Gastrocnemius medialis (tissue), 4 donors: ENCODE results near the gene SEC23B. TPM values are rescaled to one million over a fixed set of nuclear protein-coding genes. Genes with fewer than 3 reads are reported as not detected.

Experiments
- ATAC-seq, 2 donors: fragments of 150-250 bp; one replicate each; pipeline ENCODE4 v1.9.1; 2016
- DNase-seq, 2 donors: peaks; one replicate each; pipeline ENCODE4 v3.0.0-alpha.2; 2019
- H3K27ac ChIP-seq, 4 donors: fragments of 200-600 bp; sonication (generic); 1 replicate in 1 of 4; 2 replicates in 3 of 4; pipeline ENCODE4 v1.5.1; 2016 to 2018; ENCODE audit warnings: mild to moderate bottlenecking in 2 of 4, moderate library complexity in 1 of 4
- H3K27me3 ChIP-seq, 3 donors: fragments of 200-600 bp; sonication (generic) in 2 of 3; 1 replicate in 1 of 3; 2 replicates in 2 of 3; pipeline versions ENCODE4 v1.5.1 to v1.6.0; 2016 to 2019; ENCODE audit warnings: mild to moderate bottlenecking in 1 of 3, moderate library complexity in 1 of 3
- H3K36me3 ChIP-seq, 2 donors: fragments of 200-600 bp; sonication (generic) in 1 of 2; one replicate each; pipeline ENCODE4 v1.5.1; 2017 to 2018
- H3K4me1 ChIP-seq, 2 donors: fragments of 200-600 bp; sonication (generic) in 1 of 2; one replicate each; pipeline ENCODE4 v1.5.1; 2016 to 2017; ENCODE audit warnings: mild to moderate bottlenecking in 2 of 2
- H3K4me3 ChIP-seq, 4 donors: fragments of 200-600 bp; sonication (generic) in 3 of 4; 1 replicate in 1 of 4; 2 replicates in 3 of 4; pipeline ENCODE4 v1.5.1; 2016 to 2019; ENCODE audit warnings: mild to moderate bottlenecking in 2 of 4
- H3K9me3 ChIP-seq, 3 donors: fragments of 200-600 bp; sonication (generic) in 2 of 3; 1 replicate in 1 of 3; 2 replicates in 2 of 3; pipeline ENCODE4 v1.5.1; 2016 to 2019
- POLR2A ChIP-seq, 2 donors: fragments of 450-650 bp; IDR thresholded peaks; one replicate each; pipeline ENCODE4 v1.6.1; 2017; ENCODE audit warnings: antibody characterized with exemption in 2 of 2, mild to moderate bottlenecking in 2 of 2, moderate library complexity in 2 of 2
- in situ Hi-C, 4 donors: fragments of 200-750 bp; cut with MboI; loops; one replicate each; pipeline versions ENCODE4 v1.15.0 to v1.8.0; 2017; ENCODE audit warnings: low sequenced_read_pairs in 4 of 4
- intact Hi-C: fragments of 100-400 bp; cut with DNase I; formaldehyde crosslinking; loops from one replicate; pipeline ENCODE4 v1.15.1; 2023; ENCODE audit warnings: low total_unique reads
- total RNA-seq, 4 donors: library from RNA; depleted of rRNA; stranded (reverse); fragments of >200 nt; gene quantifications; one replicate each; pipeline versions ENCODE4 v1.1.0 to v1.2.3, GENCODE V29; 2016
- TF ChIP-seq, protein P1 (sequence below), 5 experiments: fragments of 450-650 bp in 3 of 5; fragments of 200-600 bp in 2 of 5; sonication (generic) in 2 of 5; IDR thresholded peaks in 4 of 5; conservative IDR thresholded peaks in 1 of 5; 1 replicate in 4 of 5; 2 replicates in 1 of 5; pipeline ENCODE4 v1.5.1; 2016 to 2019; ENCODE audit warnings: antibody characterized with exemption in 5 of 5, mild to moderate bottlenecking in 3 of 5, moderate library complexity in 3 of 5

The SEC23B gene
- total RNA-seq, 4 donors from 2014 or later = 7.2 to 10.7 (median 8.1) TPM

- H3K27ac ChIP-seq = peak overlapping the region in 1 of 4 donors; percentile 56
- intact Hi-C loops = loop anchor here (10.0 kb wide), 1 partner anchor 290 kb away; no protein-coding TSS in a partner anchor
- ATAC-seq = no peak
Measured at GRCh38 chr20:18504479-18505060, 3.2 kb upstream of the SEC23B start.

DNA sequence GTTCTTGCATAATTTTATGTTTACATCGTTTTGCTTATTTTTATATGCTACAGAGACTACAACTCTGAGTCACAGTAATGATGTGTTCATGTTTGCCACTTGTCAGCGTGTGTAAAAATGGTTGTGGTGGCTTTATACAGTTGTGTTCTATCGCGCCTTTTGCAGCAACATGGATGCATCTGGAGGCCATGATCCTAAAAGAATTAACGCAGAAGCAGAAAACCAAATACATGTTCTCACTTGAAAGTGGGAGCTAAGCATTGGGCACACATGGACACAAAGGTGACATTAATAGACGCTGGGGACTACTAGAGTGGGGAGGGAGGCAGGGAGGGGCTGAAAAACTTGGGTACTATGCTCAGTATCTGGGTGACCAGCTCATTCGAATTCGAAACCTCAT lies 996 bp upstream of the SEC23B start:
- no peak for DNase-seq
- no peaks in the 10 kb centered on the region for H3K27me3 ChIP-seq
- peaks cover 8 to 10% of the 10 kb centered on the region in 2 donors for H3K4me1 ChIP-seq
- no peak for ATAC-seq
- in situ Hi-C loops = loop anchor here in 1 of 4 donors (25.0 kb wide), 1 partner anchor 544 kb away; the partner anchor contains the start of genes MGME1 and SNX5
- TF ChIP-seq, protein P1, sequence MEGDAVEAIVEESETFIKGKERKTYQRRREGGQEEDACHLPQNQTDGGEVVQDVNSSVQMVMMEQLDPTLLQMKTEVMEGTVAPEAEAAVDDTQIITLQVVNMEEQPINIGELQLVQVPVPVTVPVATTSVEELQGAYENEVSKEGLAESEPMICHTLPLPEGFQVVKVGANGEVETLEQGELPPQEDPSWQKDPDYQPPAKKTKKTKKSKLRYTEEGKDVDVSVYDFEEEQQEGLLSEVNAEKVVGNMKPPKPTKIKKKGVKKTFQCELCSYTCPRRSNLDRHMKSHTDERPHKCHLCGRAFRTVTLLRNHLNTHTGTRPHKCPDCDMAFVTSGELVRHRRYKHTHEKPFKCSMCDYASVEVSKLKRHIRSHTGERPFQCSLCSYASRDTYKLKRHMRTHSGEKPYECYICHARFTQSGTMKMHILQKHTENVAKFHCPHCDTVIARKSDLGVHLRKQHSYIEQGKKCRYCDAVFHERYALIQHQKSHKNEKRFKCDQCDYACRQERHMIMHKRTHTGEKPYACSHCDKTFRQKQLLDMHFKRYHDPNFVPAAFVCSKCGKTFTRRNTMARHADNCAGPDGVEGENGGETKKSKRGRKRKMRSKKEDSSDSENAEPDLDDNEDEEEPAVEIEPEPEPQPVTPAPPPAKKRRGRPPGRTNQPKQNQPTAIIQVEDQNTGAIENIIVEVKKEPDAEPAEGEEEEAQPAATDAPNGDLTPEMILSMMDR (IDR thresholded peaks at IDR 0.05 in 4 of 5, conservative IDR thresholded peaks at IDR 0.05 in 1 of 5) = no peak
- TF ChIP-seq POLR2A (IDR thresholded peaks at IDR 0.05) = no peak
- intact Hi-C loops = loop anchor here (1.0 to 10.0 kb wide), 7 partner anchors 9 to 538 kb away; partner anchors contain the start of genes DTD1, DZANK1, MGME1 and POLR3F
- H3K4me3 ChIP-seq = peak overlapping the region; percentile 76 to 95 (median 86)
- peaks cover 0 to 20% of the 10 kb centered on the region in 2 donors for H3K36me3 ChIP-seq
- no peaks in the 10 kb centered on the region for H3K9me3 ChIP-seq
- peak overlapping the region; percentile 94 to 99 (median 96) for H3K27ac ChIP-seq

More at GRCh38 chr20:18504479-18505060, 3.2 kb upstream of the SEC23B start:
- TF ChIP-seq, protein P1 (IDR thresholded peaks at IDR 0.05 in 4 of 5, conservative IDR thresholded peaks at IDR 0.05 in 1 of 5) = no peak
- TF ChIP-seq POLR2A (IDR thresholded peaks at IDR 0.05) = no peak
- Histone ChIP-seq H3K4me3 (peak overlapping the region in 1 of 4 donors; percentile 15), H3K4me1 (peaks cover 8 to 10% of the 10 kb centered on the region in 2 donors), H3K9me3 (no peaks in the 10 kb centered on the region), H3K36me3 (peaks cover 0 to 2% of the 10 kb centered on the region in 2 donors), H3K27me3 (no peaks in the 10 kb centered on the region)
- DNase-seq = peak in 1 of 2 donors; percentile 19
- in situ Hi-C loops = loop anchor here in 1 of 4 donors (25.0 kb wide), 1 partner anchor 542 kb away; the partner anchor contains the start of genes MGME1 and SNX5

GRCh38 chr20:18511571-18511970 lies 3.8 kb downstream of the SEC23B start:
- intact Hi-C loops (no loop called here), in situ Hi-C loops (loop anchor here in 1 of 4 donors (25.0 kb wide), 1 partner anchor 549 kb away; the partner anchor contains the start of genes MGME1 and SNX5)
- TF ChIP-seq POLR2A (IDR thresholded peaks at IDR 0.05) = no peak
- TF ChIP-seq, protein P1 (IDR thresholded peaks at IDR 0.05 in 4 of 5, conservative IDR thresholded peaks at IDR 0.05 in 1 of 5) = no peak
- Histone ChIP-seq H3K9me3 (no peaks in the 10 kb centered on the region), H3K27ac (no peak overlapping the region), H3K4me3 (no peak overlapping the region), H3K27me3 (no peaks in the 10 kb centered on the region), H3K4me1 (peaks cover 8 to 10% of the 10 kb centered on the region in 2 donors), H3K36me3 (peaks cover 0 to 54% of the 10 kb centered on the region in 2 donors)
- ATAC-seq = no peak
- no peak for DNase-seq

DNA sequence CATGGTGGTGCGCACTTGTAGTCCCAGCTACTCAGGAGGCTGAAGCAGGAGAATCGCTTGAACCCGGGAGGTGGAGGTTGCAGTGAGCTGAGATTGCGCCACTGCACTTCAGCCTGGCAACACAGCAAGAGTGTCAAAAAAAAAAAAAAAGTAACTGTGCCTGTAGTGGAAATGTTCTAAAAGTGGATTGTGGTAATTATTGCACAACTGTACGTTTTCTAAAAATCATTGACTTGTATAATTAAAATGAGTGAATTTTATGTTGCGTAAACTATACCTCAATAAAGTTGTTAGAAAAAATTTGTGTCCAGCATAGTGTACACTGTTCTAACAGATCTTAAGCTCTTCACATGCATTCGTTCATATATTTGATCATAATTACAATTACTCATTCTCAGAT lies 5.5 kb downstream of the SEC23B start:
- intact Hi-C loops = no loop called here
- Histone ChIP-seq H3K27ac (no peak overlapping the region), H3K4me3 (no peak overlapping the region), H3K27me3 (no peaks in the 10 kb centered on the region), H3K9me3 (no peaks in the 10 kb centered on the region), H3K36me3 (peaks cover 0 to 63% of the 10 kb centered on the region in 2 donors), H3K4me1 (peaks cover 3% of the 10 kb centered on the region in 2 donors)
- in situ Hi-C loops = loop anchor here in 1 of 4 donors (25.0 kb wide), 1 partner anchor 551 kb away; the partner anchor contains the start of genes MGME1 and SNX5
- ATAC-seq (no peak), DNase-seq (no peak)
- no peak for TF ChIP-seq POLR2A (IDR thresholded peaks at IDR 0.05)
- TF ChIP-seq, protein P1 (IDR thresholded peaks at IDR 0.05 in 4 of 5, conservative IDR thresholded peaks at IDR 0.05 in 1 of 5) = no peak
